H1 (cell line): ENCODE data around the gene GABPB1.

Source experiments
- TEAD4 ChIP-seq: IDR thresholded peaks from 2 replicates; pipeline ENCODE4 v1.6.1; 2012; ENCODE audit warnings: low read depth, low read length, inconsistent platforms, mixed read lengths
- TF ChIP-seq, protein P1 (sequence below), 3 experiments: IDR thresholded peaks; 1 replicate in 2 of 3; 2 replicates in 1 of 3; pipeline versions ENCODE4 v1.5.1 to v1.6.1; 2011; ENCODE audit warnings: low read length in 3 of 3, mild to moderate bottlenecking in 3 of 3, inconsistent platforms in 2 of 3, low read depth in 1 of 3, moderate library complexity in 1 of 3; ENCODE audit not compliant: insufficient read depth in 1 of 3; ENCODE audit errors: control extremely low read depth in 1 of 3

DNA sequence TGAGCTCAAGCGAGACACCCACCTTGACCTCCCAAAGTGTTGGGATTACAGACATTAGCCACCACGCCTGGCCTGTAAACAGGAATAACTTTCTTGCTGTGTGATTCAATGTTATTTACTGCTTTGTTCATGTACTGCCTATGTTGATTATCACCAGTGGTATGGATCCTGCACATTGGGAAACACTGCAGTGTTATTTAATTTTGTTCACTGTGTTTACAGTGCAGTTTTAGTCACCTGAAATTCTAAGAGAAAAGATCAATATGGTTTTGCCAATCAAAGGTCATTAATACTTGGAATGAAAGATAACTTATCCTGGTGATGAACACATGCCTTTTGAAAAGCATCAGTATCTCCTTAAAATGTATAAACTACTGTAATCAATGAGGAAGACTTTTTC lies 8.6 kb upstream of the GABPB1 start:
- TF ChIP-seq, protein P1, sequence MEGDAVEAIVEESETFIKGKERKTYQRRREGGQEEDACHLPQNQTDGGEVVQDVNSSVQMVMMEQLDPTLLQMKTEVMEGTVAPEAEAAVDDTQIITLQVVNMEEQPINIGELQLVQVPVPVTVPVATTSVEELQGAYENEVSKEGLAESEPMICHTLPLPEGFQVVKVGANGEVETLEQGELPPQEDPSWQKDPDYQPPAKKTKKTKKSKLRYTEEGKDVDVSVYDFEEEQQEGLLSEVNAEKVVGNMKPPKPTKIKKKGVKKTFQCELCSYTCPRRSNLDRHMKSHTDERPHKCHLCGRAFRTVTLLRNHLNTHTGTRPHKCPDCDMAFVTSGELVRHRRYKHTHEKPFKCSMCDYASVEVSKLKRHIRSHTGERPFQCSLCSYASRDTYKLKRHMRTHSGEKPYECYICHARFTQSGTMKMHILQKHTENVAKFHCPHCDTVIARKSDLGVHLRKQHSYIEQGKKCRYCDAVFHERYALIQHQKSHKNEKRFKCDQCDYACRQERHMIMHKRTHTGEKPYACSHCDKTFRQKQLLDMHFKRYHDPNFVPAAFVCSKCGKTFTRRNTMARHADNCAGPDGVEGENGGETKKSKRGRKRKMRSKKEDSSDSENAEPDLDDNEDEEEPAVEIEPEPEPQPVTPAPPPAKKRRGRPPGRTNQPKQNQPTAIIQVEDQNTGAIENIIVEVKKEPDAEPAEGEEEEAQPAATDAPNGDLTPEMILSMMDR (IDR thresholded peaks at IDR 0.05; ENCODE audit: control extremely low read depth in 1 of 3, insufficient read depth in 1 of 3, low read depth in 1 of 3, low read length in 3 of 3): no peak
- TF ChIP-seq TEAD4: no peak
